Mucosa of stomach (tissue), 1 donor: ENCODE data around the gene PLEKHG1.

Experiments used
- H3K27me3 ChIP-seq: one replicate; pipeline ENCODE4 v1.7.0; 2013; ENCODE audit warnings: mild to moderate bottlenecking, low read length; ENCODE audit not compliant: control insufficient read depth, insufficient read depth
- H3K36me3 ChIP-seq: one replicate; pipeline ENCODE4 v1.7.0; 2013; ENCODE audit warnings: low read length; ENCODE audit not compliant: control insufficient read depth, insufficient read depth
- H3K4me1 ChIP-seq: one replicate; pipeline ENCODE4 v1.7.0; 2013; ENCODE audit warnings: mild to moderate bottlenecking, low read length; ENCODE audit not compliant: control insufficient read depth, insufficient read depth
- H3K4me3 ChIP-seq: one replicate; pipeline ENCODE4 v1.7.0; 2013; ENCODE audit warnings: low read length
- H3K9ac ChIP-seq: one replicate; pipeline ENCODE4 v1.7.0; 2013; ENCODE audit warnings: mild to moderate bottlenecking, low read length, moderate library complexity
- H3K9me3 ChIP-seq: one replicate; pipeline ENCODE4 v1.7.0; 2013; ENCODE audit warnings: mild to moderate bottlenecking, low read length, moderate library complexity; ENCODE audit not compliant: control insufficient read depth
- donor health status: Pancreatic carcinoma.

Gene PLEKHG1

GRCh38 chr6:150622941-150623874 lies 23.5 kb downstream of the PLEKHG1 start:
- Histone ChIP-seq H3K4me1 (peaks cover 17% of the 10 kb centered on the region), H3K9ac (no peak overlapping the region), H3K36me3 (no peaks in the 10 kb centered on the region), H3K27me3 (no peaks in the 10 kb centered on the region), H3K9me3 (no peaks in the 10 kb centered on the region), H3K4me3 (no peak overlapping the region)

GRCh38 chr6:150624191-150624590 lies 24.5 kb downstream of the PLEKHG1 start:
- no peak overlapping the region for H3K4me3 ChIP-seq
- H3K36me3 ChIP-seq = no peaks in the 10 kb centered on the region
- H3K27me3 ChIP-seq = no peaks in the 10 kb centered on the region
- no peak overlapping the region for H3K9ac ChIP-seq
- H3K9me3 ChIP-seq = no peaks in the 10 kb centered on the region
- H3K4me1 ChIP-seq = peaks cover 27% of the 10 kb centered on the region

GRCh38 chr6:150625927-150626326 lies 26.2 kb downstream of the PLEKHG1 start:
- Histone ChIP-seq H3K4me1 (peaks cover 18% of the 10 kb centered on the region), H3K36me3 (no peaks in the 10 kb centered on the region)

GRCh38 chr6:150627154-150627553 lies 27.5 kb downstream of the PLEKHG1 start:
- Histone ChIP-seq H3K36me3 (no peaks in the 10 kb centered on the region), H3K27me3 (no peaks in the 10 kb centered on the region), H3K9me3 (no peaks in the 10 kb centered on the region), H3K4me3 (no peak overlapping the region), H3K9ac (no peak overlapping the region), H3K4me1 (peaks cover 21% of the 10 kb centered on the region)

More at GRCh38 chr6:150625927-150626326, 26.2 kb downstream of the PLEKHG1 start:
- H3K9me3 ChIP-seq = no peaks in the 10 kb centered on the region
- H3K4me3 ChIP-seq = no peak overlapping the region
- no peaks in the 10 kb centered on the region for H3K27me3 ChIP-seq
- H3K9ac ChIP-seq = no peak overlapping the region

GRCh38 chr6:150627585-150628025 lies 27.9 kb downstream of the PLEKHG1 start:
- Histone ChIP-seq H3K4me1 (peaks cover 25% of the 10 kb centered on the region), H3K27me3 (no peaks in the 10 kb centered on the region), H3K9ac (no peak overlapping the region), H3K9me3 (no peaks in the 10 kb centered on the region), H3K4me3 (no peak overlapping the region), H3K36me3 (no peaks in the 10 kb centered on the region)

DNA sequence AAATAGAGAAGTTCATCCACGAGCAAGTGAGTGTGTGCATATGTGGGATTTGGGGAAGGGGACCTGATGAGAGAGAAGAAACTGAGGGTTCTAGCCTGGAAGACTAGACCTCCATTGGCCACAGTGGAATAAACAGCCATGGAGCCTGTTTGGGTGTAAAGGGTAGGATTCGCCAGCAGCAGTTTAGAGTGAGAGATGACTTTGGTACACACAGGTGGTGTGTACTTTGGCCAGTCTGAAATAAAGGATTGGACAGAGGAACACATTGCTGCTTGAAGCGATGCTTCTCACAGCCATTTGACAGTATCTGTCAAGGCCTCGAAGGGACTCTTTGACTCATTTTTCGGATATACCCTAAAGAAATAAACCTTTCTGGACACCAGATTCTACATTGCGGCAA lies 29.2 kb downstream of the PLEKHG1 start:
- Histone ChIP-seq H3K9me3 (no peaks in the 10 kb centered on the region), H3K4me3 (no peak overlapping the region), H3K4me1 (peaks cover 25% of the 10 kb centered on the region), H3K9ac (no peak overlapping the region), H3K27me3 (no peaks in the 10 kb centered on the region), H3K36me3 (no peaks in the 10 kb centered on the region)

GRCh38 chr6:150631283-150631983 lies 31.7 kb downstream of the PLEKHG1 start:
- Histone ChIP-seq H3K9ac (no peak overlapping the region), H3K4me1 (peaks cover 39% of the 10 kb centered on the region), H3K4me3 (no peak overlapping the region)

DNA sequence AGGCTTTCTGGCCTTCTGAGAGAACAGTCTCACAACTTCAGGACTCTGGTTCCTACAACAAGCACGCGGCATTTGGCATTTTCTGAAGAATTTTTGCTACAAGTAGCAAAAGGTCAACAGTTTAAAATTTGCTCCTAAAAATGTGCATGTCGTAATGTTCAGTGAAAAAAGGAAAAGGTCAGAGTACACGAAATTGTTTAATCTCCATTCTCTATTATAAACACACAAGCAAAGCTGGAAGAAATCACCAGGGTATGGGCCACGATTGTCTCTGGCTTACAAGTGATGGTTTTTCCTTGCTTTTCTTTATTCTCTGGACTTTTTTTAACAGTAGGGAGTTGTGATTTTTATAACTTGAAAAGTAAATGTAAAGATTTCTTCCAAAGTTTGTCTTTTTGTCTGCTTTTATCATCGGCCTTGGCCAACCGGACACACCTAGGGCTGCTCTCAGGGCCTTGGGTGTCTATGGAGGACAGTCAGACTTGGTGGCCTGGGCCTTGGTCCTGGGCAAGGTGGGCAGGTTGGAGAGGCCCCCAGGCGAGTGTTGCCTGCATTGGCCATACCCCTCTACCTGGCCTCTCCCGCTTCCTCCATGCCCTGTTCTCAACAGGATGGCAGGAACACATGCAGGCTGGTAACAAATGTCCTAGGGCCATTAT lies 32.4 kb downstream of the PLEKHG1 start:
- Histone ChIP-seq H3K4me1 (peaks cover 44% of the 10 kb centered on the region), H3K36me3 (no peaks in the 10 kb centered on the region), H3K27me3 (no peaks in the 10 kb centered on the region), H3K4me3 (no peak overlapping the region), H3K9me3 (no peaks in the 10 kb centered on the region), H3K9ac (no peak overlapping the region)

More at GRCh38 chr6:150631283-150631983, 31.7 kb downstream of the PLEKHG1 start:
- no peaks in the 10 kb centered on the region for H3K9me3 ChIP-seq
- no peaks in the 10 kb centered on the region for H3K27me3 ChIP-seq
- H3K36me3 ChIP-seq = no peaks in the 10 kb centered on the region

DNA sequence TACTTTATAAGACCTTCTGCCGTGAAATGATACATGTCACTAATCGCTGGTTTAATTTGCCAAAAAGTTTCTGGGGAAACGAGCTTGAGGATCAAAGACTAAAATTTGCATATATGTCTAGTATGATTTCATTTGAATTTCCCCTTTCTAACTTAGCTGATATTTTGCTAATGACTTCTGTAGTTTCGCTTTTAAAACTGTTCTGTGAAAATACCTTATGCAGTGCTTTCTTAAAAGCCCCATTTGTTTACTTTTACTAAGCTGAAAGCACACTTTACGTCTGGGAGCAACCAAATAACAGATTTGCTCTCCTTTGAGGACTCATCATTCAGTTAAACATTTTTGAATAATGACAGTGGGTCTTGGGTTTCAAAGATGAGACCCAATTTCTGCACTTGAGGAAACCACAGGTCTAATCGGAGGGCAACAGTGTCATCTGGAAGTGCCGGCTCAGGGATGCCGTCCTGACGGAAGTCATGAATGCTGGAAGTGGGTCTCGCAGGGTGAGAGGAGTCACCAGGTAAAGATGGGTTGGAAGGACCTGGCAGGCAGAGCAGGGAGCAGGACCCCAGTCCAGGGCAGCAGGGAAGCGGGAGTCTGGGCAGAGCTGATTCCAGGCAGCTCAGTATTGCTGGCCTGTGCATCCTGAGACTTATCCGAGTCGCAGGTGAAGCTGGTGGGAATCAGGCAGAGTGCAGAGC lies 33.2 kb downstream of the PLEKHG1 start:
- H3K4me1 ChIP-seq = peaks cover 39% of the 10 kb centered on the region
- H3K27me3 ChIP-seq = no peaks in the 10 kb centered on the region
- H3K36me3 ChIP-seq = no peaks in the 10 kb centered on the region
- no peak overlapping the region for H3K4me3 ChIP-seq
- H3K9me3 ChIP-seq = no peaks in the 10 kb centered on the region
- H3K9ac ChIP-seq = no peak overlapping the region

GRCh38 chr6:150633486-150633834 lies 33.8 kb downstream of the PLEKHG1 start:
- H3K9me3 ChIP-seq = no peaks in the 10 kb centered on the region
- peaks cover 34% of the 10 kb centered on the region for H3K4me1 ChIP-seq
- no peak overlapping the region for H3K9ac ChIP-seq
- no peak overlapping the region for H3K4me3 ChIP-seq
- H3K36me3 ChIP-seq = no peaks in the 10 kb centered on the region
- H3K27me3 ChIP-seq = no peaks in the 10 kb centered on the region

DNA sequence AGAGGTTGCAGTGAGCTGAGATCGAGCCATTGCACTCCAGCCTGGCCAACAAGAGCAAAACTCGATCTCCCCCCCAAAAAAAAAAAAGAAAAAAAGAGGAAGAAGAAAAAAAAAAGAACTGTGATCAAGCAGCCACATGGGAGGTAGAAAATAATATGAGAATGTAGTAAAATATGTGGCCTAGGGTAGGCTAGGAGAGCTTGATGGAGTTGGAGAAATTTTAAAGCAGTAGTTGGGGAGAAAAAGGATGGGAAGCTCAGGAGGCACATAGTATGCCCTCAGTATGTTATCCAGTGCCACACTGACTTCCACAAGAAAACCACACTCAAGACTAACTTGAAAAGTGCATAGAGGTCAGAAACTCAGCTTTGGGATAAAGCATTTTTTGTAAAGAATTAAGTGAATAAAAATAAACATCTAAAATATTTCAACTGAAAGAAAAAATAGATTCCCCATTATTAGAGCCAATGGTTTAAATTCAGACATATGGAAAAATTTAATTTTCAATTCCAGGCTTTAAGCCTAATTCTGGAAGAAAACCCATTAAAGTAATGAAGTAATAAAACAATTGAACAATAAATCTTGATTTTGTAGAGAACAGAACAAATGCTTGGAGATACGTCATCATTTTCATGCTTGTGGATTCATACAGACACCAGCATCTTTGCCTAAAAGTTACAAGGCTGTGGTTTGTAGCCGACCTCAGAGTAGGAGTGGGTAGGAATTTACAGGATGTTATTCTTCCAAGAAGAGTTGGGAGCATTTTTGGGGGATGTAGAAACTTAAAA lies 34.7 kb downstream of the PLEKHG1 start:
- no peaks in the 10 kb centered on the region for H3K36me3 ChIP-seq
- peaks cover 27% of the 10 kb centered on the region for H3K4me1 ChIP-seq
- no peak overlapping the region for H3K4me3 ChIP-seq
- no peak overlapping the region for H3K9ac ChIP-seq
- no peaks in the 10 kb centered on the region for H3K27me3 ChIP-seq
- no peaks in the 10 kb centered on the region for H3K9me3 ChIP-seq
